H1 (cell line): ENCODE data around the gene SENP7. TPM values are rescaled to one million over a fixed set of nuclear protein-coding genes. Genes with fewer than 3 reads are reported as not detected.

Experiments used
- CBX5 ChIP-seq: fragments of 300-800, 300-1000 bp; sonication (generic); IDR thresholded peaks from 2 replicates; pipeline ENCODE4 v1.7.1; 2016; ENCODE audit warnings: antibody characterized with exemption, low read length, low read depth
- CBX8 ChIP-seq: fragments of 300-800, 300-1000 bp; sonication (generic); IDR thresholded peaks from 2 replicates; pipeline ENCODE4 v1.7.1; 2016; ENCODE audit warnings: low read depth, low read length, borderline replicate concordance
- EGR1 ChIP-seq: IDR thresholded peaks from 2 replicates; pipeline ENCODE4 v1.6.1; 2011; ENCODE audit warnings: low read depth, low read length, borderline replicate concordance
- EP300 ChIP-seq, 2 experiments: IDR thresholded peaks; 1 replicate in 1 of 2; 2 replicates in 1 of 2; pipeline ENCODE4 v1.6.1; 2011 to 2012; ENCODE audit warnings: low read depth in 2 of 2, low read length in 2 of 2, mild to moderate bottlenecking in 2 of 2, borderline replicate concordance in 1 of 2, inconsistent platforms in 1 of 2, moderate library complexity in 1 of 2
- JUND ChIP-seq: IDR thresholded peaks from 2 replicates; pipeline ENCODE4 v1.6.1; 2011; ENCODE audit warnings: mild to moderate bottlenecking, improper control_type of control experiment, low read length
- SAP30 ChIP-seq: fragments of 300-600 bp; sonication (generic); IDR thresholded peaks from 2 replicates; pipeline ENCODE4 v1.7.1; 2012; ENCODE audit warnings: low read length, moderate library complexity, mild to moderate bottlenecking, inconsistent platforms; ENCODE audit not compliant: insufficient read depth, insufficient replicate concordance
- polyA plus RNA-seq, 7 experiments: library from polyadenylated mRNA; depleted of rRNA in 3 of 7; stranded (reverse) in 5 of 7; unstranded in 2 of 7; fragments of >200 nt in 5 of 7; fragments of 200-250 nt in 2 of 7; gene quantifications; 1 replicate in 5 of 7; 2 replicates in 1 of 7; 4 replicates in 1 of 7; pipeline versions ENCODE4 v1.2.1 to v1.2.3, GENCODE V29; 2011 to 2013; ENCODE audit warnings: missing spikeins in 2 of 7, mixed read lengths in 2 of 7
- total RNA-seq: library from RNA; stranded (reverse); fragmentation: NEBNext Ultra II Directional; extraction: Animal tissue kit (Norgen Biotek cat#: 25700); gene quantifications from 2 replicates; pipeline ENCODE4 v1.2.1, GENCODE V29; 2021
- TF ChIP-seq, protein P1 (sequence below), 3 experiments: IDR thresholded peaks; 1 replicate in 2 of 3; 2 replicates in 1 of 3; pipeline versions ENCODE4 v1.5.1 to v1.6.1; 2011; ENCODE audit warnings: low read length in 3 of 3, mild to moderate bottlenecking in 3 of 3, inconsistent platforms in 2 of 3, low read depth in 1 of 3, moderate library complexity in 1 of 3; ENCODE audit not compliant: insufficient read depth in 1 of 3; ENCODE audit errors: control extremely low read depth in 1 of 3

SENP7 gene
- total and polyA plus RNA-seq, 2 of the 8 experiments (the other 6 are each of a cell fraction or from before 2014, with no cell fraction given), result 2.8 to 7.8 TPM

DNA sequence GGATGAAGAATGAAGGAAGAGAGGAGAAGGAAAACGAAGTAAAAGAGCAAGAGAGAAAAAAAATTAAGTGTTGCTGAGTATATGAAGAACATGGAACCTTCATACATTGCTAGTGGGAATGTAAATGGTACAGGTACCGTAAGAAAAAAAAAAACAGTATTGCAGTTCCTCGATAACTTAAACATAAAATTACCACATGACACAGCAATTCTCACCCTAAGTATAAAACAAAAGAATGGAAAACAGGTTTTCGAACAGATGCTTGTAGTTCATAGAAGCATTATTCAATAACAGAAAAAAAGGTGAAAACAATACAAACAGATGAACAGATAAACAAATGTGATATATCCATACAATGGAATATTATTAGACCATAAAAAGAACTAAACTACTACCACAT, 51.6 kb downstream of the SENP7 start (continued):
- TF ChIP-seq, protein P1, sequence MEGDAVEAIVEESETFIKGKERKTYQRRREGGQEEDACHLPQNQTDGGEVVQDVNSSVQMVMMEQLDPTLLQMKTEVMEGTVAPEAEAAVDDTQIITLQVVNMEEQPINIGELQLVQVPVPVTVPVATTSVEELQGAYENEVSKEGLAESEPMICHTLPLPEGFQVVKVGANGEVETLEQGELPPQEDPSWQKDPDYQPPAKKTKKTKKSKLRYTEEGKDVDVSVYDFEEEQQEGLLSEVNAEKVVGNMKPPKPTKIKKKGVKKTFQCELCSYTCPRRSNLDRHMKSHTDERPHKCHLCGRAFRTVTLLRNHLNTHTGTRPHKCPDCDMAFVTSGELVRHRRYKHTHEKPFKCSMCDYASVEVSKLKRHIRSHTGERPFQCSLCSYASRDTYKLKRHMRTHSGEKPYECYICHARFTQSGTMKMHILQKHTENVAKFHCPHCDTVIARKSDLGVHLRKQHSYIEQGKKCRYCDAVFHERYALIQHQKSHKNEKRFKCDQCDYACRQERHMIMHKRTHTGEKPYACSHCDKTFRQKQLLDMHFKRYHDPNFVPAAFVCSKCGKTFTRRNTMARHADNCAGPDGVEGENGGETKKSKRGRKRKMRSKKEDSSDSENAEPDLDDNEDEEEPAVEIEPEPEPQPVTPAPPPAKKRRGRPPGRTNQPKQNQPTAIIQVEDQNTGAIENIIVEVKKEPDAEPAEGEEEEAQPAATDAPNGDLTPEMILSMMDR (IDR thresholded peaks at IDR 0.05; ENCODE audit: control extremely low read depth in 1 of 3, insufficient read depth in 1 of 3, low read depth in 1 of 3, low read length in 3 of 3), result no peak
- no peak for TF ChIP-seq EGR1
- TF ChIP-seq EP300 (IDR thresholded peaks at IDR 0.05; ENCODE audit: borderline replicate concordance in 1 of 2, low read depth in 2 of 2, low read length in 2 of 2), result no peak
- no peak for TF ChIP-seq JUND
- no peak for TF ChIP-seq CBX8
- no peak for TF ChIP-seq CBX5
- TF ChIP-seq SAP30, result no peak
